Adrenal gland (tissue), 12 donors: ENCODE results near the gene MYBPHL. TPM values are rescaled to one million over a fixed set of nuclear protein-coding genes. Genes with fewer than 3 reads are reported as not detected.

ENCODE experiments used
- DNase-seq, 7 donors: peaks; one replicate each; pipeline ENCODE4 v3.0.0-alpha.2; 2019 to 2020
- H3K27ac ChIP-seq, 5 donors: fragments of 200-600 bp; sonication (generic) in 4 of 5; 1 replicate in 3 of 5; 2 replicates in 2 of 5; pipeline versions ENCODE4 v1.5.1 to v1.8.0; 2016 to 2020; ENCODE audit warnings: mild to moderate bottlenecking in 1 of 5
- H3K27me3 ChIP-seq: fragments of 200-600 bp; 2 replicates; pipeline ENCODE4 v1.8.0; 2021
- H3K36me3 ChIP-seq, 2 donors: fragments of 200-600 bp; replicated peaks in 1 of 2; 1 replicate in 1 of 2; 2 replicates in 1 of 2; pipeline versions ENCODE4 v1.5.1 to v1.8.0; 2018 to 2022
- H3K4me1 ChIP-seq, 2 donors: fragments of 200-600 bp; replicated peaks in 1 of 2; 1 replicate in 1 of 2; 2 replicates in 1 of 2; pipeline versions ENCODE4 v1.5.1 to v1.8.0; 2018 to 2021
- H3K4me3 ChIP-seq, 4 donors: fragments of 200-600 bp; sonication (generic) in 3 of 4; one replicate each; pipeline ENCODE4 v1.5.1; 2016 to 2018
- H3K9me3 ChIP-seq, 3 donors: fragments of 200-600 bp; sonication (generic) in 1 of 3; replicated peaks in 1 of 3; 1 replicate in 2 of 3; 2 replicates in 1 of 3; pipeline versions ENCODE4 v1.5.1 to v1.8.0; 2016 to 2021
- CTCF ChIP-seq, 6 experiments: fragments of 450-650 bp in 4 of 6; fragments of 200-600 bp in 2 of 6; sonication (generic) in 1 of 6; IDR thresholded peaks; 1 replicate in 5 of 6; 2 replicates in 1 of 6; pipeline versions ENCODE4 v1.5.1 to v1.8.0; 2016 to 2021; ENCODE audit warnings: antibody characterized with exemption in 6 of 6, mild to moderate bottlenecking in 2 of 6, moderate library complexity in 1 of 6
- POLR2A ChIP-seq, 2 donors: fragments of 450-650 bp; IDR thresholded peaks; one replicate each; pipeline ENCODE4 v1.6.1; 2017; ENCODE audit warnings: antibody characterized with exemption in 2 of 2, mild to moderate bottlenecking in 2 of 2, moderate library complexity in 1 of 2
- WGBS, 4 donors: extraction: QIAGEN DNeasy Blood & Tissue Kit in 2 of 4; methylation state at CpG; one replicate each; pipeline versions ENCODE4 v1.1.5 to v1.1.7; 2013 to 2017; 5-methylcytosine and 5-hydroxymethylcytosine counted together
- intact Hi-C, 2 donors: fragments of 100-400 bp; cut with DNase I; formaldehyde crosslinking; loops; one replicate each; pipeline versions ENCODE4 v1.14.1 to v1.15.0; 2022 to 2023
- polyA plus RNA-seq, 3 donors: library from polyadenylated mRNA; stranded (reverse); fragments of 200-250 nt in 2 of 3; fragments of 350-450 nt in 1 of 3; fragmentation: Illumina TruSeq in 1 of 3; extraction: RNeasy Lipid Tissue Mini Kit (QIAGEN cat#74804) in 1 of 3; gene quantifications; one replicate each; pipeline ENCODE4 v1.2.3, GENCODE V29; 2013 to 2014
- total RNA-seq, 9 donors: library from RNA; depleted of rRNA in 4 of 9; stranded (reverse); fragments of >200 nt in 4 of 9; fragments of 120-200 nt in 1 of 9; fragmentation: NEBNext Ultra II Directional in 1 of 9; extraction: Animal tissue kit (Norgen Biotek cat#: 25700) in 1 of 9; gene quantifications; one replicate each; pipeline versions ENCODE4 v1.1.0 to v1.2.4, GENCODE V29; 2013 to 2023
- donor health status: healthy with polysubstance abuse.
- donor health status: Bipolar disorder and iron deficiency.
- donor health status: DM: yes; HTN: yes; CAD: no.
- donor health status: DM: no; HTN: no; CAD: no.
- donor health status: DM: no; HTN: no; CAD: no.
- donor health status: DM: yes; HTN: yes; CAD: no.

The MYBPHL gene
- total and polyA plus RNA-seq, 12 donors = 0.32 to 12.3 (median 0.51) TPM; not detected in 6

DNA sequence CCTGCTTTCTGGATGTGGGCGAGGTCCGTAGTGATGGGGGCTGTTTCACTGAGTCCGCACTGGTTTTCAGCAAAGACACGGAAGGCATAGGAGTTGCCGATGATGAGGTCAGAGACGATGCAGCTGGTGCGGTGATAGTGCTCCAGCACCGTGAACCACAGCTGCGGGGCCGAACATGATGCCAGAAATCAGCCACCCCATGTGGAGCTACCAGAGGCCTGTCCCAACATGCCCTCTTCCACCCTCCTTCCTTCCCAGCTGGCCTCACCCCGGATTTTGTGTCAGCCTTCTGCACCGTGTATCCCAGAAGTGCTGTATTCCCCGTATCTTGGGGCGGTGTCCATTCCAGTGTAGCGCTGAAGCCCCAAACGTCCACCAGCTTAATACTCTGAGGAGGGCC is 10.0 kb downstream of the MYBPHL start:
- Histone ChIP-seq H3K27ac (no peak overlapping the region), H3K36me3 (no peaks in the 10 kb centered on the region), H3K4me1 (peaks cover 0 to 20% of the 10 kb centered on the region in 2 donors), H3K9me3 (no peaks in the 10 kb centered on the region), H3K27me3 (no peaks in the 10 kb centered on the region), H3K4me3 (no peak overlapping the region)
- TF ChIP-seq POLR2A (IDR thresholded peaks at IDR 0.05) (no peak), CTCF (IDR thresholded peaks at IDR 0.05) (no peak)
- 92 to 96% (median 94%) methylated on average over 15 to 16 of the region's 16 CpGs for WGBS, 4 donors
- intact Hi-C loops = no loop called here
- no peak for DNase-seq

- H3K27ac ChIP-seq = no peak overlapping the region
- WGBS, 4 donors = 78 to 89% (median 80%) methylated on average over 9 to 12 of the region's 12 CpGs
- no peaks in the 10 kb centered on the region for H3K9me3 ChIP-seq
- intact Hi-C loops = no loop called here
- H3K4me3 ChIP-seq = no peak overlapping the region
- no peak for DNase-seq
- H3K27me3 ChIP-seq = no peaks in the 10 kb centered on the region
- no peak for TF ChIP-seq POLR2A (IDR thresholded peaks at IDR 0.05)
- TF ChIP-seq CTCF (IDR thresholded peaks at IDR 0.05) = no peak
- peaks cover 0 to 20% of the 10 kb centered on the region in 2 donors for H3K4me1 ChIP-seq
- H3K36me3 ChIP-seq = no peaks in the 10 kb centered on the region
Observed at GRCh38 chr1:109295712-109296415, 10.9 kb downstream of the MYBPHL start.

GRCh38 chr1:109294481-109294880 is 12.3 kb downstream of the MYBPHL start:
- TF ChIP-seq POLR2A (IDR thresholded peaks at IDR 0.05) (no peak), CTCF (IDR thresholded peaks at IDR 0.05) (no peak)
- DNase-seq = no peak
- Histone ChIP-seq H3K4me1 (peaks cover 0 to 16% of the 10 kb centered on the region in 2 donors), H3K27me3 (no peaks in the 10 kb centered on the region), H3K9me3 (no peaks in the 10 kb centered on the region), H3K4me3 (no peak overlapping the region), H3K27ac (no peak overlapping the region), H3K36me3 (no peaks in the 10 kb centered on the region)
- intact Hi-C loops = no loop called here
- 52 to 64% (median 58%) methylated on average over 4 of the region's 4 CpGs for WGBS, 4 donors

GRCh38 chr1:109293026-109293425 is 13.8 kb downstream of the MYBPHL start:
- intact Hi-C loops = no loop called here
- Histone ChIP-seq H3K4me1 (peaks cover 0 to 1% of the 10 kb centered on the region in 2 donors), H3K27ac (no peak overlapping the region), H3K9me3 (no peaks in the 10 kb centered on the region), H3K4me3 (no peak overlapping the region), H3K36me3 (no peaks in the 10 kb centered on the region), H3K27me3 (no peaks in the 10 kb centered on the region)
- 73 to 85% (median 78%) methylated on average over 2 of the region's 2 CpGs for WGBS, 4 donors
- DNase-seq = no peak
- TF ChIP-seq CTCF (IDR thresholded peaks at IDR 0.05) = no peak
- no peak for TF ChIP-seq POLR2A (IDR thresholded peaks at IDR 0.05)
